Measurements from ENCODE around the gene ETFBKMT.
"Not testable (repeated sequence)": the region's sequence is repeated elsewhere in the genome, so short reads cannot be mapped to it uniquely, and the experiment has no call there.

Gene ETFBKMT

DNA sequence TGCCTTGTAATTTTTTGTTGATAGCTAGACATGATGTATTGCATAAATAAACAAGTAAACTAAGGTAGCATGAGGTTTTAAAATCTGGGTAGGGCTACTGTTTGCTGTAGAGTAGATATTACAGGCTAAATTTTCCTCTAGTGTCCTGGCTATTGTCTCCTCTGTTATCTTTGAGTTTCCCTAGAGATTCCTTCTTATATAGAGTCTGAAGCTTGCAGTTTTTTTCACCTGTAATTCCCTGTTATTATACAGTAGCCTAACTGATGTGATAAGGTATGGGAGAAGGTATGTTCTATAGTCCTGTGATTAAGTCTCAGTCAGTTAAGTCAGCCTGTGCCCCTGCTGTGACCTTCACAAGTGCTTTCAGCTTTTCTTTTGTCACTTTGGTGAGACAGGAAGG is 9.5 kb downstream of the ETFBKMT start:
- ATAC-seq = no peak
- TF ChIP-seq ZNF565 (CRISPR knock-in tag; conservative IDR thresholded peaks at IDR 0.05; ENCODE audit: low read depth) = no peak
- no peak for TF ChIP-seq ZC3H10 (CRISPR knock-in tag; IDR thresholded peaks at IDR 0.05)
- TF ChIP-seq CSRNP3 (CRISPR knock-in tag; IDR thresholded peaks at IDR 0.05) = no peak

DNA sequence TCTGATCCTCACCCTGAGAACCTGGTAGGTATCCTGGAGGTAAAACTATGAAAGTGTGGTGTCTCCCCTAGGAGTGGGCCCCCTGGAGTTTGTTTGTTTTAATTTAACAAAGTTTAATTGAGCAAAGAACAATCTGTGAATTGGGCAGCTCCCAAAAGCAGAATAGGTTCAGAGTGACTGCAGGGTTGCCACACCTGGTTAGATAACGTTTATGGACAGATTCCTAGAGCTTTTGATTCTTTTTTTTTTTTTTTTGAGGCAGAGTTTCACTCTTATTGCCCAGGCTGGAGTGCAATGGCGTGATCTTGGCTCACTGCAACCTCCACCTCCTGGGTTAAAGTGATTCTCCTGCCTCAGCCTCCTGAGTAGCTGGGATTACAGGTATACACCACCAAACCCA is 10.1 kb downstream of the ETFBKMT start:
- not testable (repeated sequence) for ATAC-seq

- TF ChIP-seq ZNF70 (CRISPR knock-in tag; IDR thresholded peaks at IDR 0.05) (no peak), RARB (CRISPR knock-in tag; IDR thresholded peaks at IDR 0.05) (no peak), ARNTL (CRISPR knock-in tag; IDR thresholded peaks at IDR 0.05; ENCODE audit: borderline replicate concordance, low read depth) (no peak), ZC3H10 (CRISPR knock-in tag; IDR thresholded peaks at IDR 0.05) (no peak), CSDC2 (CRISPR knock-in tag; IDR thresholded peaks at IDR 0.05) (no peak)
- no peak for ATAC-seq
Observed at GRCh38 chr12:31672521-31672920, 13.0 kb downstream of the ETFBKMT start.

GRCh38 chr12:31682136-31682962 is 22.9 kb downstream of the ETFBKMT start:
- no peak for TF ChIP-seq ZFP3 (CRISPR knock-in tag; IDR thresholded peaks at IDR 0.05)
- TF ChIP-seq, protein P1, sequence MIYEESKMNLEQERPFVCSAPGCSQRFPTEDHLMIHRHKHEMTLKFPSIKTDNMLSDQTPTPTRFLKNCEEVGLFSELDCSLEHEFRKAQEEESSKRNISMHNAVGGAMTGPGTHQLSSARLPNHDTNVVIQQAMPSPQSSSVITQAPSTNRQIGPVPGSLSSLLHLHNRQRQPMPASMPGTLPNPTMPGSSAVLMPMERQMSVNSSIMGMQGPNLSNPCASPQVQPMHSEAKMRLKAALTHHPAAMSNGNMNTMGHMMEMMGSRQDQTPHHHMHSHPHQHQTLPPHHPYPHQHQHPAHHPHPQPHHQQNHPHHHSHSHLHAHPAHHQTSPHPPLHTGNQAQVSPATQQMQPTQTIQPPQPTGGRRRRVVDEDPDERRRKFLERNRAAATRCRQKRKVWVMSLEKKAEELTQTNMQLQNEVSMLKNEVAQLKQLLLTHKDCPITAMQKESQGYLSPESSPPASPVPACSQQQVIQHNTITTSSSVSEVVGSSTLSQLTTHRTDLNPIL (CRISPR knock-in tag; IDR thresholded peaks at IDR 0.05; ENCODE audit: low read depth) = no peak
- TF ChIP-seq TCF4 (CRISPR knock-in tag; IDR thresholded peaks at IDR 0.05; ENCODE audit: borderline replicate concordance) = no peak
- TF ChIP-seq ESRRG (CRISPR knock-in tag; IDR thresholded peaks at IDR 0.05) = no peak
- TF ChIP-seq ZNF565 (CRISPR knock-in tag; conservative IDR thresholded peaks at IDR 0.05; ENCODE audit: low read depth) = no peak
- TF ChIP-seq CSRNP3 (CRISPR knock-in tag; IDR thresholded peaks at IDR 0.05) = no peak
- TF ChIP-seq, protein P2, sequence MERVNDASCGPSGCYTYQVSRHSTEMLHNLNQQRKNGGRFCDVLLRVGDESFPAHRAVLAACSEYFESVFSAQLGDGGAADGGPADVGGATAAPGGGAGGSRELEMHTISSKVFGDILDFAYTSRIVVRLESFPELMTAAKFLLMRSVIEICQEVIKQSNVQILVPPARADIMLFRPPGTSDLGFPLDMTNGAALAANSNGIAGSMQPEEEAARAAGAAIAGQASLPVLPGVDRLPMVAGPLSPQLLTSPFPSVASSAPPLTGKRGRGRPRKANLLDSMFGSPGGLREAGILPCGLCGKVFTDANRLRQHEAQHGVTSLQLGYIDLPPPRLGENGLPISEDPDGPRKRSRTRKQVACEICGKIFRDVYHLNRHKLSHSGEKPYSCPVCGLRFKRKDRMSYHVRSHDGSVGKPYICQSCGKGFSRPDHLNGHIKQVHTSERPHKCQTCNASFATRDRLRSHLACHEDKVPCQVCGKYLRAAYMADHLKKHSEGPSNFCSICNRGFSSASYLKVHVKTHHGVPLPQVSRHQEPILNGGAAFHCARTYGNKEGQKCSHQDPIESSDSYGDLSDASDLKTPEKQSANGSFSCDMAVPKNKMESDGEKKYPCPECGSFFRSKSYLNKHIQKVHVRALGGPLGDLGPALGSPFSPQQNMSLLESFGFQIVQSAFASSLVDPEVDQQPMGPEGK (CRISPR knock-in tag; IDR thresholded peaks at IDR 0.05; ENCODE audit: borderline replicate concordance) = no peak
- no peak for TF ChIP-seq GLIS3 (CRISPR knock-in tag; IDR thresholded peaks at IDR 0.05)
- TF ChIP-seq ZNF8 (CRISPR knock-in tag; IDR thresholded peaks at IDR 0.05) = no peak
- ATAC-seq = peak; percentile 82

GRCh38 chr12:31685801-31686200 is 26.3 kb downstream of the ETFBKMT start:
- no peak for ATAC-seq
- TF ChIP-seq PPARA (CRISPR knock-in tag; IDR thresholded peaks at IDR 0.05; ENCODE audit: borderline replicate concordance) (no peak), ZFP3 (CRISPR knock-in tag; IDR thresholded peaks at IDR 0.05) (no peak), OSR1 (CRISPR knock-in tag; IDR thresholded peaks at IDR 0.05) (no peak), GLIS3 (CRISPR knock-in tag; IDR thresholded peaks at IDR 0.05) (no peak)

GRCh38 chr12:31687101-31687527 is 27.6 kb downstream of the ETFBKMT start:
- TF ChIP-seq ZNF70 (CRISPR knock-in tag; IDR thresholded peaks at IDR 0.05) (no peak), ZNF565 (CRISPR knock-in tag; conservative IDR thresholded peaks at IDR 0.05; ENCODE audit: low read depth) (no peak), PPARA (CRISPR knock-in tag; IDR thresholded peaks at IDR 0.05; ENCODE audit: borderline replicate concordance) (no peak), ISL1 (CRISPR knock-in tag; IDR thresholded peaks at IDR 0.05) (no peak)
- ATAC-seq = no peak
